Measurements from ENCODE around the gene PDE1C. TPM values are rescaled to one million over a fixed set of nuclear protein-coding genes. Genes with fewer than 3 reads are reported as not detected.
A peak's percentile ranks its signal among the peaks of the same experiment; 100 is the strongest.

The PDE1C gene
- polyA plus RNA-seq (ENCODE audit: low read depth in 6 of 6): not detected

DNA sequence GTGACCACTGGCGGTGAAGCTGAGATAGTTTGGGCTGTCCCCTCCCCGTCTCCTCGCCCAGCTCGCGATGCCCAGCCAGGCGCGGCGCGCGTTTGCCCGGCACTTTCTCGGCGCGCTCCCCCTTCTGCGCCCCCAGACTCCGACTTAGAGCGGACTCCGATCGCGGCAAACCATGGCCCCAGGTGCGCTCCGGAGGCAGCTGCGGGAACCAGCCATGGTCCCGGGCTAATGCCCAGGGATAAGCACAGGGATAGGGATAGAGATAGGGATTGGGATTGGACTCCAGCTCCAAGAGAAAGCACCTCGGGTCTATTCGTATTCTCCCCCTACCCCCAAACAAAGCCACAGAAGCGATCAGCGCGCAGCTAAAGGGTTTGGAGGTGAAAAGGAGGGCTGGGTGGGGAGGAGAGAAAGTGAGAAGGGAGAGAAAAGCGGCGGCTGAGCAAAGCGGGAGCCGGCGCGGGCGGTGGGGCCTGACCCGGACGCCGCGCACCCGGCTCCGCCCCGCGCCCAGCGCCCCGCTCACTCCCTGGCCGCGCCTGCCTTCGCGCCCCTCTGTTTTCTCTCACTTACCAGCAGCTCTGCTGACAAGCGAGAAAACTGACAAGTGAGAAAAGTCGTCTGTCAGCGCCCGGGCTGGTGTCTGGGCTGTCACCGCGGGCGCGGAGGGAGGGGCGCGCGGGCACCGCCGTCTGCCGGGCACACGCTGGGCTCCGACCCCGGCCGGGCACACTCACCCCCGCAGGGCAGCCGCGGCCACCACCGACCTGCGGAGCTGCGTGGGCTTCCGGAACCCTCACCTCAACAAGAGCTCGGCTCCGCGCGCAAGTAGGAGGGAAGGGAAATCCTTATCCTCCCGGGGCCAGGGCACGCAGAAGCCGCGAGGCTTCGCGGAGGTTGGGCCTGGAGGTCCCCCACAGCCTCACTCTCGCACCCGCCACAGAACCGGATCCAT lies at the start of gene PDE1C:
PDE1C (minus strand) TSS at position 2 of the 955 bp plus-strand sequence.
- DNase-seq: no peak
- peaks cover 0 to 6% (median 3%) of the 10 kb centered on the region in 7 donors for H3K9me3 Mint-ChIP-seq

DNA sequence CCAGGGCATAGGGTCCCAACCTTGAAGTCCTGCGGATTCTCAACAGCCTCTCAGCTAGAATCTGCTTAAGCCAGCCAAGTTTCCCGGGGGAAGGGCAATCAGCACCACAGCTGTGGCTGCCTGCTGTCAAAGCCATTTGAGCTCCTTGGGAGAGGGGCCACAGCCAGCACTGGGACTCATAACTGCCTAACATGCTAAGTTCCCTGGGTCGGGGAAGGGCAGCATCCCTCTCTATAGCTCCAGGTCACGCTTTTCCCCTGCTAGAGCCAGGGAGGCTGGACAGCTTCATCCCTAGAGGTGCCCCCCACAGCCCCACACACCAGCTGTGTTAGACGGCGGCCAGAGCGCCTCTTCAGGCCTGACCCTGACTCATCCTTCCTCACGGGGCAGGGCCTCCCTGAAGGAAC lies 49.6 kb upstream of the PDE1C start:
- Mint-ChIP-seq H3K27ac (no peak overlapping the region), H3K27me3 (no peaks in the 10 kb centered on the region), H3K4me3 (no peak overlapping the region), H3K4me1 (no peaks in the 10 kb centered on the region), H3K36me3 (no peaks in the 10 kb centered on the region), H3K9me3 (peaks cover 12 to 37% (median 14%) of the 10 kb centered on the region in 7 donors)
- ATAC-seq (ENCODE audit: low read depth in 2 of 2): no peak
- DNase-seq: no peak

More for the DNA sequence above, at the start of gene PDE1C:
- Mint-ChIP-seq H3K27me3 (peaks cover 43 to 74% (median 53%) of the 10 kb centered on the region in 3 donors), H3K36me3 (no peaks in the 10 kb centered on the region), H3K4me3 (peak within 1 kb of the TSS in 1 of 8 donors; percentile 39), H3K27ac (no peak within 1 kb of the TSS), H3K4me1 (peaks cover 0 to 5% (median 2%) of the 10 kb centered on the region in 3 donors)
- ATAC-seq (ENCODE audit: low read depth in 2 of 2): no peak

GRCh38 chr7:32117837-32118236 lies 47.6 kb upstream of the PDE1C start:
- H3K36me3 Mint-ChIP-seq: no peaks in the 10 kb centered on the region
- H3K4me1 Mint-ChIP-seq: no peaks in the 10 kb centered on the region
- ATAC-seq (ENCODE audit: low read depth in 2 of 2): no peak
- H3K27me3 Mint-ChIP-seq: no peaks in the 10 kb centered on the region
- peak overlapping the region in 1 of 8 donors; percentile 31 for H3K4me3 Mint-ChIP-seq
- no peak for DNase-seq
- H3K27ac Mint-ChIP-seq: no peak overlapping the region
- H3K9me3 Mint-ChIP-seq: peaks cover 5 to 28% (median 11%) of the 10 kb centered on the region in 7 donors

GRCh38 chr7:32116436-32116835 lies 46.2 kb upstream of the PDE1C start:
- H3K27ac Mint-ChIP-seq: no peak overlapping the region
- H3K36me3 Mint-ChIP-seq: no peaks in the 10 kb centered on the region
- DNase-seq (no peak), ATAC-seq (ENCODE audit: low read depth in 2 of 2) (no peak)
- no peak overlapping the region for H3K4me3 Mint-ChIP-seq
- H3K9me3 Mint-ChIP-seq: peaks cover 9 to 32% (median 11%) of the 10 kb centered on the region in 7 donors
- no peaks in the 10 kb centered on the region for H3K4me1 Mint-ChIP-seq
- no peaks in the 10 kb centered on the region for H3K27me3 Mint-ChIP-seq

GRCh38 chr7:32115831-32116230 lies 45.6 kb upstream of the PDE1C start:
- Mint-ChIP-seq H3K27me3 (no peaks in the 10 kb centered on the region), H3K9me3 (peaks cover 7 to 32% (median 14%) of the 10 kb centered on the region in 7 donors), H3K4me3 (no peak overlapping the region), H3K4me1 (no peaks in the 10 kb centered on the region), H3K36me3 (peaks cover 0 to 3% of the 10 kb centered on the region in 2 donors), H3K27ac (no peak overlapping the region)
- no peak for DNase-seq
- ATAC-seq (ENCODE audit: low read depth in 2 of 2): no peak

GRCh38 chr7:32108651-32109050 lies 38.4 kb upstream of the PDE1C start:
- H3K27ac Mint-ChIP-seq: no peak overlapping the region
- H3K27me3 Mint-ChIP-seq: no peaks in the 10 kb centered on the region
- DNase-seq (no peak), ATAC-seq (ENCODE audit: low read depth in 2 of 2) (no peak)
- peaks cover 7 to 58% (median 25%) of the 10 kb centered on the region in 7 donors for H3K9me3 Mint-ChIP-seq
- H3K36me3 Mint-ChIP-seq: peaks cover 0 to 7% of the 10 kb centered on the region in 2 donors
- no peaks in the 10 kb centered on the region for H3K4me1 Mint-ChIP-seq
- H3K4me3 Mint-ChIP-seq: no peak overlapping the region

DNA sequence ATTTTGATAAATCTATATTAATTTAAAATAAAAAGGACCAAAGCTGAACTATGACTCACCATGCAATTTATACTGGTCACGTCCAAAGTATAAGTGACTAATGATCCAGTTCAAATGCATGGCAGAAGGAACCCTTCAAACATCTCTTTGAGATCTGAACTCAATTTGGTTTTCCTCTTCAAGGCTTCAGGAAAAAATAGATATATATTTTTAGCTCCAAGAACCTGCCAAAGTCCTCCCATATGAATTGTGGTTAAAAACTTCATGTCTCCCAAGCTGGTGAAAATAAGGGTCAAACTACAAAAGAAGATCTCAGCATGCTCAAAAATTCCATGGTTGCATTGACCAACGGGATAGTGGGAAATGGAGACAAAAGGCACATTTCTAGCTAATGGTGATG lies 34.6 kb upstream of the PDE1C start:
- Mint-ChIP-seq H3K9me3 (peaks cover 5 to 36% (median 10%) of the 10 kb centered on the region in 7 donors), H3K36me3 (no peaks in the 10 kb centered on the region), H3K27me3 (no peaks in the 10 kb centered on the region), H3K4me3 (no peak overlapping the region), H3K27ac (no peak overlapping the region), H3K4me1 (no peaks in the 10 kb centered on the region)
- ATAC-seq (ENCODE audit: low read depth in 2 of 2): no peak
- DNase-seq: no peak

- H3K9me3 Mint-ChIP-seq: peaks cover 3 to 32% (median 9%) of the 10 kb centered on the region in 7 donors
- no peak for DNase-seq
- H3K4me3 Mint-ChIP-seq: no peak overlapping the region
- H3K27ac Mint-ChIP-seq: no peak overlapping the region
- H3K4me1 Mint-ChIP-seq: no peaks in the 10 kb centered on the region
- no peaks in the 10 kb centered on the region for H3K36me3 Mint-ChIP-seq
- H3K27me3 Mint-ChIP-seq: no peaks in the 10 kb centered on the region
- no peak for ATAC-seq (ENCODE audit: low read depth in 2 of 2)
Observed at GRCh38 chr7:32103361-32103760, 33.2 kb upstream of the PDE1C start.

DNA sequence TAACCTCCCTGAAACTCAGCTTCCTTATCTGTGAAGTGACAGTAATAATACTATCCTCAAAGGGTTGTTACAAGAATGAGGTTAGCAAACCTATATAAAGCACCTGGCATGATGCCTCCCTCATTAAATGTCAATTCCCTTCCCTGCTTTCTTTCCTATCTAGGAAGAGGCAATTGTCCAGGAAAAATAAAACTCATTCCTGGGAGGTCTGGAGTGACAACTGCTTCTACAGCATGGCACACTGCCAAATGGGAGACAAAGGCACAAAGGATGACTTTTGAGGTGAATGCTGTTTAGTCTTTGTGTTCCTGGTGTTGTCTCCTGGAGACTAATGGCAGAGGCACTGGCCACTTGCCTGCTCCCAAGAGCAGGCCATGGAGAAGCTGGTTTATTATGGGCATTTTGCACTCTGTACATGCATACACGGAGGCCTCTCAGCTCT lies 32.2 kb upstream of the PDE1C start:
- no peaks in the 10 kb centered on the region for H3K4me1 Mint-ChIP-seq
- peaks cover 2 to 30% (median 9%) of the 10 kb centered on the region in 7 donors for H3K9me3 Mint-ChIP-seq
- no peak for DNase-seq
- peak overlapping the region in 1 of 6 donors; percentile 11 for H3K27ac Mint-ChIP-seq
- H3K27me3 Mint-ChIP-seq: no peaks in the 10 kb centered on the region
- ATAC-seq (ENCODE audit: low read depth in 2 of 2): no peak
- no peaks in the 10 kb centered on the region for H3K36me3 Mint-ChIP-seq
- H3K4me3 Mint-ChIP-seq: no peak overlapping the region

DNA sequence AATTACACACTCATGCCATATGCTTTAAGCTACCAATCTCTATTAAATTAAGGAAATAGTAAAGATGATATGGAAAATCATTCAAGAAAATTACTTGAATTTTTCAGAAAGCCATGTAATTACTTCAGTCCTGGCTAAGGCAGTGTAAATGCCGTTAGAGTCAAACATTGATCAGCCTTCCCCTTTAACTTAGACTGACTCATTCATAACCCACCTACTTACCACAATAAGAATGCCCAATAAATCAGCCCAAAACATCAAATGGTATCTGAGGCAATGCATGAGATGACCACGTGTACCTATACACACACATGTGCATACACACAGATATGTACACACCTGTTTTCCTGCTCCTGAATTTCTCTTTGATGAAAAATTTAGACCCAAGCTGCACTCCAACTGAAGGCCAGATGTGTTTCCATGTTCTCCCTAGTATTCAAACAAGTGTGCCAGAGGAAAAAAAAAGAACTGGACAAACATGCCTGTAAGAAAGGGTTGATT lies 30.2 kb upstream of the PDE1C start:
- H3K27ac Mint-ChIP-seq: no peak overlapping the region
- H3K36me3 Mint-ChIP-seq: no peaks in the 10 kb centered on the region
- ATAC-seq (ENCODE audit: low read depth in 2 of 2) (no peak), DNase-seq (no peak)
- H3K9me3 Mint-ChIP-seq: peaks cover 0 to 17% (median 2%) of the 10 kb centered on the region in 7 donors
- H3K4me1 Mint-ChIP-seq: no peaks in the 10 kb centered on the region
- no peaks in the 10 kb centered on the region for H3K27me3 Mint-ChIP-seq
- H3K4me3 Mint-ChIP-seq: no peak overlapping the region

GRCh38 chr7:32094516-32094915 lies 24.3 kb upstream of the PDE1C start:
- no peak for ATAC-seq (ENCODE audit: low read depth in 2 of 2)
- Mint-ChIP-seq H3K4me3 (no peak overlapping the region), H3K9me3 (peaks cover 0 to 9% (median 6%) of the 10 kb centered on the region in 7 donors), H3K36me3 (no peaks in the 10 kb centered on the region), H3K4me1 (no peaks in the 10 kb centered on the region), H3K27me3 (no peaks in the 10 kb centered on the region), H3K27ac (no peak overlapping the region)
- DNase-seq: no peak

DNA sequence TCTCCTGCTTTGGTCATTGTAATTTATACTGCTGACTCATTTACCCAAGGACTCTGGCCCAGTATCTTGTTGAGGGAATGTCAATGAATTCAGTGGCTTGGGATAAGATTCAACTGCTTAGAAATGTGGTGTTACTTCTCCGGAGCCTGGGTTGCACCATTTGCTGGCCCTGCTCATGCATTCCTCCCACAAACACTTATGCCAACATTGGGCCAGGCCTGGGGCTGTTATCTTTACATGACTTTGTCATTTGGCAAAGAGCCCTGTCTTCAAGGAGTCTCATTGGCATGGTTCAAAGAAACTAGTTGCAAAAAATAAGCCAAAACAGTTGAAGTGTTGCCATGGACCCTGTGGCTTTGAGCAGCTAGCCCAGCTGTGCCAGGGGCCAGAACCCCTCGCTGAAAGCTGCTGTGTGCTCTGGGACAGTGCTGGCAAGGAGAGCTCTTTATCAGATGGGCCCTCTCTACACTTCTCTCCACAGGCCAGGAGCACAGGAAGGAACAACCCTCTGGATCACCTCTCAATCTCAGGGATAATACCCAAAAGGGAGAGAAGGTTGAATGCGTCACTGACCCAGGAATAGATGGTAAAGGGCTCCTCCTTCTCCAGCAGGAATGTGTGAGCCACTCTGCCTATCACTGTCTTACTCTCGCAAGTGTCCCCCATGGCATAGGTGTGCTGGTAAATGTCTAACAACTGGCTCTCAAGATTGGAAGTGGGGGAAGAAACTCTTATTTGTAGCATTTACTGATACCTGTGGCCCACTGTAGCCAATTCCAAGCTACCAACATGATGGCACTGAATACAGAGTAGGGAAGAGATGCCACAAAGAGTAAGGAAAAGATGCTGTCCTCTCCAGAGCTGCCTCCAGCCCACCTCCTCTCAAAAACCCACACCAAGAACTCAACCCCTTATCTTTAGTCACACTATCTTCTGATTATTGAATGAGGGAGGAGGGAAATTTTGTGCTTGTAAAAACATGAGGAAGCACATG lies 23.5 kb upstream of the PDE1C start:
- Mint-ChIP-seq H3K9me3 (peaks cover 0 to 9% (median 5%) of the 10 kb centered on the region in 7 donors), H3K4me3 (no peak overlapping the region), H3K4me1 (no peaks in the 10 kb centered on the region), H3K36me3 (no peaks in the 10 kb centered on the region), H3K27ac (no peak overlapping the region), H3K27me3 (no peaks in the 10 kb centered on the region)
- ATAC-seq (ENCODE audit: low read depth in 2 of 2) (no peak), DNase-seq (no peak)

GRCh38 chr7:32092346-32092745 lies 22.1 kb upstream of the PDE1C start:
- no peak for ATAC-seq (ENCODE audit: low read depth in 2 of 2)

More at GRCh38 chr7:32092346-32092745, 22.1 kb upstream of the PDE1C start:
- Mint-ChIP-seq H3K27ac (no peak overlapping the region), H3K4me3 (no peak overlapping the region), H3K36me3 (no peaks in the 10 kb centered on the region), H3K27me3 (no peaks in the 10 kb centered on the region), H3K9me3 (peaks cover 0 to 9% (median 5%) of the 10 kb centered on the region in 7 donors), H3K4me1 (no peaks in the 10 kb centered on the region)
- no peak for DNase-seq
